ENCODE results near the gene ZNF407. TPM values are rescaled to one million over a fixed set of nuclear protein-coding genes. Genes with fewer than 3 reads are reported as not detected.

Gene ZNF407
- total RNA-seq, 1 donor from 2014 or later, result 23.5 TPM

DNA sequence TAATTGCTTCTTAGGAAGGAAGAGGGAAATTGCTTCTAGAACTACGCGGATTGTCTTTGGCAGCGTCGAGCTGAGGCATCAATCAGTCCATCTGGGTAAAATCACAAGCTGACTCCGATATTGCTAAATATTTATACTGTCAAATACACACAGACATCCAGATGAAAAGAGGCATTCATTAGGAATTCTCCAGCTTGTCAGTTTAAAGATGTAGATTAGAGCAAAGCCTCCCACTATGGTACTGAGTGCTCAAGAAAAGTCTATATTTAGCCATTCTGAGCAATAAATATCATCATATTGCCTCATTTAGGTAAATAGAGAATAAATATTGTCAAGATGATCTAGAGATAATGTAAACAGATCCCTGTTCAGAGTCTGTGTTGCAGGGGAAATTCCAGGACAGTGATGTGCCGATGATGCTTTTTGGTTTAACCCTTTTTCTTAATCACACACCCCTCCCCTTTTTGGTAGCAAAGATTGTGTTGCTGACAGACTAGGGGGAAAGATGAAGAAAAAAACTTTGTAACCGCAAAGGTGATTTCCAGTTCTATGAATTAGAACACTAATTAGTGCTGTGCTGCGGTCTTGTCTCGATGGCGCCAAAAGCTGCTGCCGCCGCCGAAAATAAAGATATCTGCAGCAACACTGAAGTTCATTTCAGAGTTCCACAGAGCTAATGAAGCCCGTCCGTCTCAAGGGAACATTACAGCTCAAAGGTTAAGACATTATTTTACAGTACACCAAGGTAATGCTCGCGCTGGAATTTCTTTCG, 439.4 kb downstream of the ZNF407 start:
- intact Hi-C loops (cut with micrococcal nuclease), result no loop called here

DNA sequence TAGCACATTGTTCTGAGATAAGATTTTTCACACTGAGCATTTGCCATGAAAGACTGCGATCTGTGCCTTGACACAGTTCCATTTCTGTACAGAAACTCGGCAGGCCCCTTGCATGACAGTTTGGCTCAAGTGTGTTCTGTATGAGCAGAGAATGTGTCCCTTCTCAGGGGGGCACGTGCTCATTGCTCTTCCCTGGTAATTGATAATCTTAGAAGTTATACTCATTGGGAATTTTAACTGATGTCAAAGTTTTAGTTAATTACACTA, 440.0 kb downstream of the ZNF407 start:
- intact Hi-C loops (cut with micrococcal nuclease), result no loop called here

DNA sequence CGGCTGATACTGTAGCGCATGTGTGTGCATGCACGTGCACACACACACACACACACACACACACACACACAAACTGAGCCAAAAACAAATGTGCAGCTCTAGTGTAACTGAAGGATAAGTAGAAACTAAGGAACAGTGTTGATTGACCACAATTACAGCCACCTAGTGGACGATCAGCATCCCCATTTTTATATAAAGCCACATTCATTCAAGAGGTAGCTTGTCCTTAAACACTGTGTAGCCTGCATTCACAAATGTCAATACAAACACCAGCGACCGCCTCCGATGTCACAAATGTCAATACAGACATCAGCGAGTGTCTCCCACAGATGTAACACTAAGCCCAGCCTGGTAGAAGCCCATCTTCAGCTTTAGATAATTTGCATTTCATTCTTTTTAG, 443.9 kb downstream of the ZNF407 start:
- intact Hi-C loops (cut with micrococcal nuclease), result no loop called here

- intact Hi-C loops (cut with micrococcal nuclease), result no loop called here
Observed at GRCh38 chr18:75043478-75043877, 445.8 kb downstream of the ZNF407 start.

DNA sequence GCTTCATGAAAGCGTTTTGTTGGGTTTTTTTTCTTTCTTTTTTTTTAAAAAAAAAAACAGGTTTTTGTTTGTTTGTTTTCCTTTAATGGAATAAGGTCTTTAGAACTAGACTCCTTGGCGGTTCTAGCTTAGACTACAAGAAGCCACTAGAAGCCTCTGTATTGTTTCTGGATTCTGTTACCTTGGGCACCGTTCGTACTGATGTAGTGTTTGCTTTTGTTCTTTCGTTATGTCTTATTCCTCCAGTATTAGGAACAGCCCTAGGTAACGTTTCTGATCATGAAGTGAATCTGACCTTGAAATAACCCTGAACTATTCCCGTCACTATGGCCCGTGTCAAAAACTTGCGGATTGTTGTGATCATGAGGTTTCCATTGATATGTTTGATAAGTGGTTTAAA, 446.6 kb downstream of the ZNF407 start:
- intact Hi-C loops (cut with micrococcal nuclease), result no loop called here

- intact Hi-C loops (cut with micrococcal nuclease), result no loop called here
Observed at GRCh38 chr18:75044791-75045190, 447.1 kb downstream of the ZNF407 start.

- intact Hi-C loops (cut with micrococcal nuclease), result no loop called here
Observed at GRCh38 chr18:75045272-75045671, 447.6 kb downstream of the ZNF407 start.

DNA sequence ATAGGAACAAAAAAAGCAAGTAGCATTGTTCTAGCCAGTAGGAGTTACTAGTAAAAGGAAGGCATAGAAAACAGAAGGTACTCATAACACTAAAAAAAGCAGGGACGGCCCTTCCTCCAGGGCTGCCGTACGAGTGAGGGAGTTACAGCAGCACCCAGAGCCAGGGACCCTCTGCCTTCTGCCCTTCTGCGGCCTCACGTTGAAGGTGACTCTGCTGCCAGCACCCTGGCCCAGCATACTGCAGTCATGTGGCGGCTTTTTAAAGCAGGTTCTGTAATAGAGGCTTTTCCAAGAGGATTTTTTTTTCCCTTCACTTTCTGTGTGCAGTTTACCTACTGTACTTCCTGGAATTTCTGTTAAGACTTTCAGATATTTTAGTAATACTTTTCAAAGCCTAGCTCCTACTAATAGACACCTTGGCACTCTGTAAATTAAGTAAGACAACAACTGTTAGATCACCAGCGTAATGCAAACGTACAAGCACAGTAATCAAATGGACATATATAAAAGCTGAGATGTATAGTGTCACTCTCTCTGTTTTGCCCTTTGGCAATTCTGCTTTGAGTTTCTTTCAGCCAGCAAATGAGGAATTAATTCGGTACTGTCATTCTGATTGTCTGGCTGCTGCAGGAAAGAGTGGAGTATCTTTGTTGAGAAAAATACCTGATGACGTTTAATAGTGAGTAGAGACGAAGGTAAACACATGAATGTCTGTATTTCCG, 449.7 kb downstream of the ZNF407 start:
- intact Hi-C loops (cut with micrococcal nuclease), result no loop called here

DNA sequence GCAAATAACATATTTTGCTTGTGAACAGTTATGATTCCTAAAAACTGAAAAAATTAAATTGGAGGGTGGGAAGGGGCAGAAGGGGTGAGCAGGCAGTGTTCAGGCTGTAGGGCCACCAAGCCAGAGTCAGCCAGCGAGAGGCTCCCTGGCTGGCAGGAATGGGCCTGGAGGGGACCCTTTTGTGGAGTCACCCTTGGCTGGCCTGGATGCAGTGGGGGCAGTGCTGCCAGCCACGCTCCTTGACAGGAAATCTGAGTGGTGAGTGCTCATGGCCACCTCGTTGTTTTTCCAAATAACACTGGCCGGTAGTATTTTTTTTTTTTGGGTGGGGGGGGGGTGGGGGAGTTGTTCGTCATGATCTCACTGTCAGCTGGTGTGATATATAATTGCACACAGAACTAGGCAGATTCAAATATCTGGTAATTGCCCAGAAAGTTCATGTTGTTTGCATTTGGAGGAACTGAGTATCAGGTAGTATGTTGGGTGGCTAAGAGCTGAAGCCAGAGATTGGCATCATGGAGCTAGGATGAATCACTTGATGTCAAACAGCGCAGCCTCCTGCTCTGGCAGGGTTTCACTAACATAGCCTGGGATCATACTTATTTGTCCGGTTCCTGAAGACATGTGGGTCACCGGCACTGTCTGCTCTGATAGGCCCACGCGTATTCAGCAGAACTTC, 451.2 kb downstream of the ZNF407 start:
- intact Hi-C loops (cut with micrococcal nuclease), result no loop called here

GRCh38 chr18:75049455-75049789, 451.8 kb downstream of the ZNF407 start:
- intact Hi-C loops (cut with micrococcal nuclease), result no loop called here

- intact Hi-C loops (cut with micrococcal nuclease), result no loop called here
Observed at GRCh38 chr18:75051757-75052156, 454.1 kb downstream of the ZNF407 start.

GRCh38 chr18:75052475-75052874, 454.8 kb downstream of the ZNF407 start:
- intact Hi-C loops (cut with micrococcal nuclease), result no loop called here

GRCh38 chr18:75053028-75053629, 455.5 kb downstream of the ZNF407 start:
- intact Hi-C loops (cut with micrococcal nuclease), result no loop called here

- intact Hi-C loops (cut with micrococcal nuclease), result no loop called here
Observed at GRCh38 chr18:75054046-75054445, 456.4 kb downstream of the ZNF407 start.

GRCh38 chr18:75054611-75055010, 456.9 kb downstream of the ZNF407 start:
- intact Hi-C loops (cut with micrococcal nuclease), result no loop called here

- intact Hi-C loops (cut with micrococcal nuclease), result no loop called here
Observed at GRCh38 chr18:75057169-75057960, 459.7 kb downstream of the ZNF407 start.

DNA sequence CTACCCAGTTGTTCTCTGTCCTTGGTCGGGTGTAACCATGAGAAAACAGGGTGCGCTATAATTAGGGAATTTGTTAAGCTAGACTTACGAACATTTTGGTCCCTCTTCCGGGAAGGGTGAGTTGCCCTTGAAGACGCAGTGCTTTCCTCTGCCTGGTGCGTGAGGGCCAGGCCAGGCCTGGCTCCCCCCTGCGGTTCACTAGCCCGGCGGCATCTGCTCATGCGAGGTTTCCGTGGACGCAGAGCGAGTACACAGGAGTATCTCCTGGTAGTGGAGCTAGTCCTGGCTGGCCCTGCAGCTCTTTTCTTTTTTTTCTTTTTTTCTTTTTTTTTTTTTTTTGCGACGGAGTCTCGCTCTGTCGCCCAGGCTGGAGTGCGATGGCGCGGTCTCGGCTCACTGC, 462.5 kb downstream of the ZNF407 start:
- intact Hi-C loops (cut with micrococcal nuclease), result no loop called here

DNA sequence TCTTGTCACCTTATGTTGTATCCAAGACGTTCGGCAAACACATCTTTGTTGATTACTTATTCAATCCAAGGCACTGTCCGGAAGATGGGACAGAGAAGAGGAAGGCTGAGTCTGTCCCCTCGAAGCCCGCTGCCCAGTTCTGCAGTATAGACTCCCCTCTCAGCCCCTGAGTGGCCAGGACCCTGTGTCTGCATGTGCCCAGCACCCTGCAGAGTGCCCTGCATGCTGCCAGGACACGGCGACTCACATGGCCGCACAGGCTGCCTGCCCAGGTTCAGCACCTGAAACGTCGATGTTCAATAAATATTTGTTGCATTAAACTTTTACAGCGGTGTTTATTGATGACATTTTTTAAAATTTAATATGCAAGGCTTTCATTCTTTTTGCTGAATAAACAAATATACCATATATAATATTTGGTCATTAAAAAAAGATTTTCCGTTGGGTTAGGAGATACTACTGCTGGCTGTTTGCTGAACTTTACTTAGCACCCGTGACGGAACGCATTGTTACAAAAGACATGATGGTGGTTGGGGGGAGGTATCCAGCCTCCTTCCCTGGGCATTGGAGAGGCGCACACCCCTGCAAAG, 464.7 kb downstream of the ZNF407 start:
- intact Hi-C loops (cut with micrococcal nuclease), result no loop called here

- intact Hi-C loops (cut with micrococcal nuclease), result no loop called here
Observed at GRCh38 chr18:75063196-75063595, 465.5 kb downstream of the ZNF407 start.

- intact Hi-C loops (cut with micrococcal nuclease), result no loop called here
Observed at GRCh38 chr18:75063615-75064512, 466.2 kb downstream of the ZNF407 start.

All from T-helper 1 cell treated with Interleukin-12 subunit alpha and Interleukin-12 subunit beta and Interleukin-4 antibody, amounts not matched to agents 30 ng/mL and 1 ng/mL, for 36 hours (primary cell).